Stimulated activated CD8-positive, alpha-beta memory T cell treated with anti-CD3 and anti-CD28 coated beads, Interleukin-12 subunit alpha, Interleukin-12 subunit beta, amount 100 ng/mL, for 4 hours (primary cell): ENCODE results near the gene ADAM21.
"Not testable (repeated sequence)": the region's sequence is repeated elsewhere in the genome, so short reads cannot be mapped to it uniquely, and the experiment has no call there.

ENCODE experiments used
- DNase-seq: peaks from one replicate; pipeline ENCODE4 v3.0.0-alpha.2; 2020; ENCODE audit warnings: low read depth

Gene ADAM21

DNA sequence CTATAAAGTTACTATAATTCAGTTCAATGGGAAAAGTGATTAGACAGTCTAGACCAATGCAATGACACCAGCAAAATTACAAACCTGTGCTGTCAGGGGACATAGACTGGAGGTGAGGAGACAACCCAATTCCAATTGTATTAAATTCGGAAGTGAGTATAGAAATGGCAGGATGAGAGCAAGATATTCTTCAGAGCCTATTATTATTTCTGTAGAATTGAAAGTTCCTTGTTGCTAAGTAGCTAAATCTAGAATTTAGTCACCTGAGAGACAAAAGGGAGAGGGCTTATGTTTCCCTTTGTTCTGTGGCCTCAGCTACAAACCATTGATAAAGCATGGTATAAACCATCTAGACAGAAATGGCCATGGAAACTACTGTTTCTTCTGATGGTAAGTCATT lies at the start of gene ADAM21:
Gene ADAM21 (plus strand): TSS at position 301 of the 400 bp plus-strand sequence. CDS start 5,326 bp downstream, outside the sequence.
- no peak for DNase-seq

DNA sequence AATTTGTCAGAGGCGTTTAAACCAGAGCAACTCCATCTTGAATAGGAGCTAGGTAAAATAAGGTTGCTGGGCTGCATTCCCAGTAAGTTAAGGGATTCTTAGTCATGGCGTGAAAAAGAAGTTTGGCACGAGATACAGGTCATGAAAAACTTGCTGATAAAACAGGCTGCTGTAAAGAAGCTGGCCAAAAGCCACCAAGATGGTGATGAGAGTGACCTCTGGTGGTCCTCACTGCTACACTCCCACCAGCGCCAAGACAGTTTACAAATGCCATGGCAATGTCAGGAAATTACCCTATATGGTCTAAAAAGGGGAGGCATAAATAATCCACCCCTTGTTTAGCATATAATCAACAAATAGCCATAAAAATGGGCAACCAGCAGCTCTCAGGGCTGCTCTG lies 48.6 kb upstream of the ADAM21 start:
- not testable (repeated sequence) for DNase-seq

DNA sequence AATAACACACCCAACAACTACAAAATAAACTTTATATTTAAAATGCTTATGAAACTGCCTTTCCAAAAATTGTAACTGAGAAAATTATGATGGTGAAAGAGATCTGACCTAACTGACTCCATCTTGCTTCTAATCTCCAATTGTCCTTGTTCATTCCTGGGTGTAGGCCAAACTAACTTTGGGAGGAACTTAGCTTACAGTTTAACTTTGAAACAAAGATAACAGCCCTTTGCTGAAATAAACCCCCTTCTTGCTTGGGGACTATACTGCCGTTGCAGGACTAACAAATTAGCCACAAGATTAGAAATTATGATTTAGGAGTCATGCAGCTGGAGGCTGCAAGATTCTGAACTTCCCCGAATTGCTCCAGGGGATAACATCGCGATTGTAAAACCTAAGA lies 45.8 kb upstream of the ADAM21 start:
- not testable (repeated sequence) for DNase-seq

DNA sequence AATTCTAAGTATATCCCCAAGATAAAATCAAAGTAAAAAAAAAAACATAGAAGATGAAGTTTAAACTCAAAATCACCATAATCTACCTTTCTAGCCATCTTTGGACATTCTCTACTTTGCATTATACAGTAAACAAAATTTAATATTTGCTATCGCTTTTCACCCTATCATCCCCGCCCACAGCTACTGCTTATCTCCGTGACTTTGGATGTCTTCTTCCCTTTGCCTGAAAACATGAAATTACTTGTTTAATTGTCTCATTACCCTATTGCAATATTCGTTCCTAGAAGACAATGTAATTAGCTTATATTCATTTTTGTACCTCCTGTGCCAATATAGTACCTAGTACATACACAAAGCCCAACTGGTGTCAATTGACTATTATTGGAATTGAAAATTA lies 44.4 kb upstream of the ADAM21 start:
- no peak for DNase-seq

DNA sequence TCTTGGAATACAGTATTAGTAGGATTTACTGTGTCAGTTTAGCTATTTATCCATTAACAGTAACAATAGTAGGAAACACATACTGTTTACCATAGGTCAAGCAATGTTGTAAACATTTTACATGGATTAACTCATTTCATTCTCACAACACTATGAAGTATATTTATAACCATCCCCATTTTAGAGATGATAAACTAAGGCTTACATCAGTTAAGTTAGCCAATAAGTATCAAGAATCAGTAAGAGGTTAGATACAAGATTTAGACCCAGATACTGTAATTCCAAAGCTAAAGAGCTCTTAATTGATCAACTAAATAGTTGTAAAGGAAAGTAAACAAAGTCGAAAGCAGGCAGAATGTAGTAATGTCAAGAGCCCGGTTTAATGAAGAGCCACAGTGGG lies 36.2 kb upstream of the ADAM21 start:
- no peak for DNase-seq

DNA sequence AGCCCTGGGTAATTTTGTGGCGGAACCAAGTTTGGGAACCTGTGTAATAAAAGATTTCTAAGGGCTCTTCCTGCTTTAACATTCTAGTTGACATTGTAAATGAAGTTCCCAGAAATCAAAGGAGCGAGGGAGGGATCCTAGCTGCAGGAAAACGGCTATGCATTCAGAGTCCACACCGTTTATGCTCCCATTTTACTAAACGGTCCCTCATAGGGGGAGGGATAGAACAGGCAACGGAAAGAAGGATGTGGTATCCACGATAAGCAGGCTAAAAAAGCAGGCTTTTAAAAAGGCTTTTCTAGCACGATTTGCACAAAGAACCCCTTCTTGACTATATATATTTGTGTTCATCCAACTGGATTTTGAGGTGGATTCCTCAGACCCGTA lies 35.6 kb upstream of the ADAM21 start:
- no peak for DNase-seq

DNA sequence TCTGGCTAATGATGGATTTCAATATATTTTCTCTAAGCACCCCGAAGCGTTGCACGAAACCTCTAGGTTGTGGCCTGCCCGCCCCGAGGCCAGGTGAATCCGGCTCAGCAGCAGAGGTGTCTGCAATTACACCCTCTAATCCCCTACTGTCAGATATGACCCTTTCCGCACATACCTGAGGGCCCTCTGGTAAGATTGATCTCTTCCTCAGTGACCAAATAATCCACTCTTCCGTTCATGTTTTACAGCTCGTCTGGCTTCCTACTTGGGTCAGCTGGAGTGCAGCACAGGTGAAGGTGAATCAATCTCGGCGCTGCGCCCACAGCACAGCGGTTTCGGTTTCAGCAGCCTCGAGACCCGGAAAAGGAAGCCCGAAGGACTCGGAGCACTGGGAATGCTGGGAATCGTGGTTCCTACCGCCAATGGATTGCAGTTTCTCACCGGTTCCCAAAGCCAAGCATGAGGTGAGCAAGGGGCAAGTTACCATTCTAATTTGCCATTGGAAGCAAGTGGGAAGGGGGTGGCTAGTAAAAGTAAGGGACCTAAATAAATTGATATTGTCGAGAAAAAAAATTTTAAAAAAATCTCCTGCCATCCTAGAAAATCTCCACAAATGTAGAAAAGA lies 35.1 kb upstream of the ADAM21 start, which contains the start of gene SYNJ2BP:
Gene SYNJ2BP (minus strand): TSS at position 366 of the 625 bp plus-strand sequence. CDS start 127 bp downstream, at position 239.
- DNase-seq = peak; percentile 32

DNA sequence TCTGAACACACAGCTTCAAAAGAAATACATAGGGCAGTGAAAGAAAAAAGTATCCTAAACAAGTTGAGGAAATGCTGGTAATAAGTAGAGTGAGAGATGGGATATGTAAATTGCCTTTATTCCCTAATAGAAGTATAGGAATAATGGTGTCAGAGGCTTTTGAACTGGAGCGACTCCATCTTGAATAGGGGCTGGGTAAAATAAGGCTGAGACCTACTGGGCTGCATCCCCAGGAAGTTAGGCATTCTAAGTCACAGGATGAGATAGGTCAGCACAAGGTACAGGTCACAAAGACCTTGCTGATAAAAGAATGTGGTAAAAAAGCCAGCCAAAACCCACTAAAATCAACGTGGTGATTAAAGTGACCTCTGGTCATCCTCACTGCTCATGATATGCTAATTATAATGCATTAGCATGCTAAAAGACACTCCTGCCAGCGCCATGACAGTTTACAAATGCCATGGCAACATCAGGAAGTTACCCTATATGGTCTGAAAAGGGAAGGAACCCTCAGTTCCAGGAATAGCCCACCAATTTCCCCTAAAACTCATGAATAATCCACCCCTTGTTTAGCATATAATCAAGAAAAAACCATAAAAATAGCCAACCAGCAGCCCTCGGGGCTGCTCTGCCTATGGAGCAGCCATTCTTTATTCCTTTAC lies 32.6 kb upstream of the ADAM21 start:
- DNase-seq = not testable (repeated sequence)

DNA sequence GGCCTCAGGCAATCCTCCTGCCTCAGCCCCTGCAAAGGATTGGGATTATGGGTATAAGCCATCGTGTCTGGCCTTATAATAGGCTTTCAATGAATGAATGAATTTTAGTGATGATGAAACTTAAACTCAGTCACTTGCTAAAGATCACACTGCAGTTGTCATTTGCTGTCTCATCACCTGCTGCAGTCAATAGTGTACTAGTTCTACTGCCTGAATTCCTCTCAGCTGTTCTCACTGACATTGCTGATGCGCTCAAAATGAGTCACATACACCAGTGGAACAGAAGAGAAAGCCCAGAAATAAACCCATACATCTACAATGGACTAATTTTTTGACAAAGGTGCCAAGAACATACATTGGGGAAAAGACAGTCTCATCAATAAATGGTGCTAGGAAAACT lies 29.4 kb upstream of the ADAM21 start:
- DNase-seq = no peak

DNA sequence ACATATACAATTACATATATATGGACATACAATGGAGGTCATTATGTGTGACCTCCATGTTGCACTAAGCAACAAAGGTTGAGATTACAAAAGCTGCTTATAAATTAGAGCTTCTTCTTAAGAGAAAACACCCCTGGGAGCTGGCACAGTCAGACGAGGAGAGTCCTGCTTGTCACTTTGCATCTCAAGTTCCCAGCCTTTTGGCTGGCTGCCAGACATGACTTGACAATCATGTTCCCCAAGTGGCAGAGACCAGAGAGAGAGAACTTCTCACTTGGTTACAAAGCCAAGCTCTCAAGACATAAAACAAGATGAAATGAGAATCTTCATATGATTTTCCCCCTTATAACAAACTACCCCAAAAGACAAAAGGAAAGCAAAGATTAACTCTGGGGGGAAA lies 26.6 kb upstream of the ADAM21 start:
- no peak for DNase-seq

DNA sequence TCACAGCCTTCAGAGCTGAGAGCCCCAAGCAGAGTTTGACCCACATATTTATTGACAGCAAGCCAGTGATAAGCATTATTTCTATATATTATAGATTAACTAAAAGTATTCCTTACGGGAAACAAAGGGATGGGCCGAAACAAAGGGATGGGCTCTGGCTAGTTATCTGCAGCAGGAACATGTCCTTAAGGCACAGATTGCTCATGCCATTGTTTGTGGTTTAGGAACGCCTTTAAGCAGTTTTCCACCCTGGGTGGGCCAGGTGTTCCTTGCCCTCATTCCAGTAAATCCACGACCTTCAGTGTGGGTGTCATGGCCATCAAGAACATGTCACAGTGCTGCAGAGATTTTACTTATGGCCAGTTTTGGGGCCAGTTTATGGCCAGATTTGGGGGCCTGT lies 25.4 kb upstream of the ADAM21 start:
- not testable (repeated sequence) for DNase-seq

DNA sequence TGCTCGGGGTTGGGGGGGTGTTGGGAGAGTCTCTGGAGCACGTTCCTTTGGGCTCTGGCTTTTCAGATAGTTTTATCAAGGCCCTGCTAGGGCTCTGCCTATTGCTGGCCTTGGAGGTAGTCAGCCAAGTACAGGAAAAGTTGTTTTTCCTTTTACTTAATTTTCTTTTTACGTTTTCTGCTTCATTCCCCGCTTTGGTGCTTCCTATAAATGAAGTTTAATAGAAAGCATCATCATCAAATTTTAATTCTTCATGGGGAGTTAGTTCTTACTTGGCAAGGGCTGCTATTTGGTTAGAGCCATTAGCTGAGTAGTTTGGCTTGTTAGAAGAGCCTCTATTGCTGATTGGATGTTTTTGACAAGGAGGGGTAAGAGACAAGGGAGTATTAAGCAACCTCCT lies 15.1 kb upstream of the ADAM21 start:
- no peak for DNase-seq

DNA sequence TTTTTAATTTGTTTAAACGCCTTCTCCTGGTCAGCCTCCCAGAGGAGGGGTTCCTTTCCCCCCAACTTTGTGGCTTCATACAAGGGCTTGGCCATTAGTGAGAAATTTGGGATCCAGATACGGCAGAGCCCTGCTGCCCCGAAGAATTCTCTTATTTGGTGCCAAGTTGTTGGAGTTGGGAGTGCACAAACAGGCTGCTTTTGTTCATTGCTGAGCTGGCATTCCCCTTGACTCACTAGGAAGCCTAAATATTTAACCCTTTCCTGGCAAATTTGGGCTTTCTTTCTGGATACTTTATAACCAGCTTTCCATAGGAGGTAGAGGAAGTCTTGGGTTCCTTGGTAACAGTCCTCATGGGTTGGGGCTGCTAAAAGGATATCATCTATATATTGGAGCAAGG lies 10.3 kb upstream of the ADAM21 start:
- no peak for DNase-seq

DNA sequence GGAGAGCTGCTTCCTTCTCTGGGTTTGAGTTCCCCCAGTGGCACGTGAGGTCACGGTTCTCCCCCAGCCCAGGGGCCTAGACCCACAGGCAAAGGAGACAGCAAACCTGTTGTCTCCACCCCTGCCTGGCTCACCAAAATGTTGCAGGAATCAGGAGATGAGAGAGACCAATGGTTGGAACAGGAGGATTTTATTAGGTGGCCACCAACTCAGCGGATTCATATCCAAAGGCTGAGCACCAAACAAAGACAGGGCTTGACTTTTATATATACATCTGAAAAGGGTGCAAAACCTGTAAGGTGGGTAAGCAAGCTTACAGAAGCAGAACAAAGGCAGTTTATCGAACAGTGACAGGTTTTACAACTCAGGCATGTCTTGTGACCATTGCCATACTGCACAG lies 9.2 kb upstream of the ADAM21 start:
- no peak for DNase-seq

DNA sequence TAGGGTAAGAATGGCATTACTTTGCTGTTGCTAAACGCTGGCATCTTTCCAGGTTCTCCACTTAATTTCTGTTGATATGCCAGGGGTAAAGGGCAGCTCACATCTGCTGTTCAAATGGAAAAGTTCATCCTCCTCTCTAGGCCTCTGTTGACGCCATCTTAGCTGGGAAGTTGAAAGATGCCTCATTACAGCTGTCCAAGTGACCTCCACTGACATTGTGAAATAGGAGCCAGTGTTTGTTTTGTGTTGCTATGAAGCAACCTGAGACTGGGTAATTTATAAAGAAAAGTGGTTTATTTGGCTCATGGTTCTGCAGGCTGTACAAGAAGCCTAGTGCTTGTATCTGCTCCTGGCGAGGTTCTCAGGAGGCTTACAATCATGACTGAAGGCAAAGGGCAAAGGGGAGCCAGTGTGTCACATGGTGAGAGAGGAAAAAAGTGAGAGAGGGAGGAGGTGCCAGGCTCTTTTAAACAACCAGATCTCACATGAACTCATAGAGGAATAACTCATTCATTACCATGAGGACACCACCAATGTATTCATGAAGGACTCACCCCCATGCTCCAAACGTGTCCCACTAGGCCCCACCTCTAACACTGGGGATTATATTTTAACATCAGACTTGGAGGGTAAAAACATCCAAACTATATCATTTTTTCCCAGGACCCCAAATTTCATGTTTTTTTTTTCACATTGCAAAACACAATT lies 3.2 kb upstream of the ADAM21 start:
- no peak for DNase-seq

DNA sequence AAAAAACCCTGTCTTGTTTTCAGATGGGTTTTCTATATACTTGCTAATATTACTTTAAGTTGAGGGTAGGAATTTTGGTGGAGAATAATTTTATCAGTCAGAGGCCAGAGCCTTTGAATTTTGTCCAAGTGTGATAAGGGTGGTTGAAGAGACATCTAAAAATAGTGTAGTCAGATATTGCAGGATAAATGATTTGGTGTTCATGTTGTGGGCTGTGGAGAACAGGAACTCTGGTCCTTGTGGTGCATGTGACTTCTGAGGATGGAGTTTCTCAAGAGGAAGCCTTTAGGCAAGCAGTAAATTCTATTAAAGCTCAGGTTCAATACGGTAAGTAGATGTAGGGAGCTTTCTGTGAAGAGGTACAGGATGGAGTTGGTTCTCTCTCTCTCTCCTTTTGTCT lies 2.8 kb downstream of the ADAM21 start:
- no peak for DNase-seq

DNA sequence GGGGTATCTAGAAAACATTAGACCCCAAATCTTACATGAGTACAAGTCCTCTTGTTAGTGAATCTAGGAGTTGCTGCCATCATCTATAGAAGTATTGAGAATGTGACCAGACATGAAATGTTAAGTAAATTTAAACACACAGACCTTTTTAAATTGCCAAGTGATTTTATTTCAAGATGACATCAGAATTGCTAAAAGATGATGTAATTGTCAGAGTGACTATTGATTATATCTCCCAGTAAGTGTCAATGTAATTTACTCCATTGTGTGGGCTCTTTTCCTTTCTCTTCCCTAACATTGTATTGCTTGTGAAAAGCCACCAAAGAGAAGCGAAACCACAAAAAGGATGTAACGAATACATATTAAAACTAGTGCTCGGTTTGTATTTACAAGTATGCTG lies 16.8 kb downstream of the ADAM21 start:
- DNase-seq = no peak

DNA sequence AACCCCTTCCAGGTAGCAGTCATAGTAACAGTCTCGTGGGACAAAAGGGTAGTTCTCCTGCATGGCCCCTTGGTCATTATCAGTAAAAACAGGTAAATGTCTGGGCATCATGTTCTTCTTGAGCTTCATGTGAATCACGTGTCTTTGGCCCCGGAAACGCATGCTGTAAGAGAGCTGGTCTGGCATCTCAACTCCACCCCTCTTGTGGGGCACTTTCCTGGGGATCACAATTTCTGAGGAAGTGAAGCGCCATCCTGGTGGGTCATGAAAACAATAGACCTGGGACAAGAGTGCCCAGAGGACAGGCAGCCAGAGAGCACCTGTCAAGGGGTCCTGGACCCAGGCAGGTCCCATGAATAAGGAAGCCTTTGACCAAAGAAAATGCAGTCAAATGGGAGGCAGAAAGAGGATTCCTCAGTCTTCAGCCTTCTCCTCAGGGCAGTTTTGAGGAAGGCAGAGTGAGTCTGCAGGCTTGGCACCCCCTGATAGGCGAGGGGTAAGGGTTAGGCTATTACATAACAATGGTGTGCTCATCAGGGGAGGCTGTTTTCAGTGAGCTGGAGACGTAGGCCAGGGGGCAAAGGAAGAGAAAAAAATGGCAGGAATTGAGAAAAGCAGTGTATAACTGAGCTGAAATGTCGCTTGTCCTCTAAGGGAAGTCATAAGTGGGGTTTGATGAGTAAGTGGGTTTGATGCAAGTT lies 19.0 kb downstream of the ADAM21 start:
- not testable (repeated sequence) for DNase-seq

DNA sequence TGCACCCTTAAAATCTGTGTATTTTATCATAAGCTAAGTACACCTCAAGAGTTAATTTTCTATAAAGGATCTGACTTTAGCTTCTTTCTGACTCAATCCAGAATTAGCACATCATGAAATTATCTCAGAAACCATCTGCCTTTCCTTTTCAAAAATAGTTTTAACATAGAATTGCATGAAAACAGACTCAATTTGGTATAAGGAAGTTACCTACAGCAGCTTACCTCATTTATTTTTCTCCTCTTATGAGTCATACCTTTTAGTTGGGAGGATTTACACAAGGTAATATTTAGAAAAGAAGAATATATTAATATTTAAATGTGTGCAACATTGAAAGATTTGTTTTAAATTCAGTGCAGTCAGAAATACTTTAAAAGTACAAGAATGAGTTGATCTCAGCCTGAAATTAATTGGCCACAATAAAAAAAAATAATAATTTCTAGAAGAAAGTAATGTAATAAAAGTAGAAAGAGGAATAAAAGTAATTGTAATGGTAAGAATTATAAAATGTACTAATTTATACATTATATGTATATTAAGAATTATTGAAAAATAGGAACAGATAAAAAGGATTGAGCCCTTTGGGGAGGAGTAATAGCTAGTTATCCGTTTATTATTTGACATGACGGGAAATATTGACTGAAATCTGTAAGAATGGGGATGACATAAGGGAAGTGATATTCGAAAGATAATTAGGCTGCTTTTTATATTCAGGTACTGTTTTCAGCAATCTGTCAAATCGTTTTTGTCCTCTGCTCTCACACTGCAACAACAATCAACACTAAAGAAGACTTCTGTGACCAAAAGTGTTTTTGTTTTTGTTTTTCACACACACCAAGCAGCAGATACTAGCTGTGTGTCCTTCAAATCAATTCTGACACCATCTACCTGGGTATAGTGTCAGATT lies 20.5 kb downstream of the ADAM21 start:
- no peak for DNase-seq

DNA sequence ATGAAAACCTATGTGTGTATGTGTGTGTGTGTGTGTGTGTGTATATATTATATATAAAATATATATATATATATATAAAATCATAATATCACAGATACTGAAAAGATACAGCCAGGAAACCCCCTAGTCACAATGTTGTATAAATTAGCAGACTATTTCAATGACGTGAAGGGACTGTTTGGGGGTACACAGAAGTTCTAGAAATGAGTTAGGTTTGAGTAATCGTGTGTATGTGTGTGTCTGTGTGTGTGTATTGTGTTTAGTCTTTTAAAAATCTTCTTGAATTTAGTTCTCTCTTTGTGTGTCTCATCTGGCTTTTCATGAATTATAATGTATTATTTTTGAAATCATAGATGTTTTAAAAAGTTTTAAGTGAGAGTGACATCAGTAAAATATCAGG lies 21.9 kb downstream of the ADAM21 start:
- no peak for DNase-seq

DNA sequence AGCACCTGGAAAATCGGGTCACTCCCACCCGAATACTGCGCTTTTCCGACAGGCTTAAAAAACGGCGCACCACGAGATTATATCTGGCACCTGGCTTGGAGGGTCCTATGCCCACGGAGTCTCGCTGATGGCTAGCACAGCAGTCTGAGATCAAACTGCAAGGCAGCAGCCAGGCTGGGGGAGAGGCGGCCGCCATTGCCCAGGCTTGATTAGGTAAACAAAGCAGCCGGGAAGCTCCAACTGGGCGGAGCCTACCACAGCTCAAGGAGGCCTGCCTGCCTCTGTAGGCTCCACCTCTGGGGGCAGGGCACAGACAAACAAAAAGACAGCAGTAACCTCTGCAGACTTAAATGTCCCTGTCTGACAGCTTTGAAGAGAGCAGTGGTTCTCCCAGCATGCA lies 23.5 kb downstream of the ADAM21 start:
- DNase-seq = not testable (repeated sequence)
